HepG2 (cell line): ENCODE data around the gene TPD52L2. TPM values are rescaled to one million over a fixed set of nuclear protein-coding genes. Genes with fewer than 3 reads are reported as not detected.

ENCODE experiments used
- POLR2AphosphoS2 ChIP-seq: IDR thresholded peaks from 2 replicates; pipeline ENCODE4 v1.6.1; 2011; ENCODE audit warnings: low read depth, low read length, improper control_type of control experiment
- RARG ChIP-seq: sonication (generic); formaldehyde crosslinking; IDR thresholded peaks from 2 replicates; pipeline ENCODE4 v1.4.0; 2020; ENCODE audit warnings: low read depth, mild to moderate bottlenecking, missing genetic modification reagents
- SIX4 ChIP-seq: sonication (generic); formaldehyde crosslinking; IDR thresholded peaks from 2 replicates; pipeline ENCODE4 v1.4.0; 2020; ENCODE audit warnings: missing genetic modification reagents
- TRAFD1 ChIP-seq: sonication (generic); formaldehyde crosslinking; IDR thresholded peaks from 2 replicates; pipeline ENCODE4 v1.5.1; 2020; ENCODE audit warnings: missing genetic modification reagents, mild to moderate bottlenecking, borderline replicate concordance
- ZMYM2 ChIP-seq: sonication (generic); formaldehyde crosslinking; IDR thresholded peaks from 2 replicates; pipeline ENCODE4 v1.8.0; 2022; ENCODE audit warnings: mild to moderate bottlenecking, missing genetic modification reagents
- ZNF709 ChIP-seq: sonication (generic); formaldehyde crosslinking; IDR thresholded peaks from 2 replicates; pipeline ENCODE4 v1.5.0; 2020; ENCODE audit warnings: mild to moderate bottlenecking, missing genetic modification reagents
- ZNF775 ChIP-seq: sonication (generic); formaldehyde crosslinking; IDR thresholded peaks from 2 replicates; pipeline ENCODE4 v1.4.0; 2020; ENCODE audit warnings: missing genetic modification reagents, mild to moderate bottlenecking, moderate library complexity, borderline replicate concordance
- ZNF839 ChIP-seq: sonication (generic); formaldehyde crosslinking; IDR thresholded peaks from 2 replicates; pipeline ENCODE4 v1.4.0; 2020; ENCODE audit warnings: missing genetic modification reagents, mild to moderate bottlenecking, borderline replicate concordance
- polyA plus RNA-seq, 8 experiments: library from polyadenylated mRNA; depleted of rRNA in 3 of 8; stranded (reverse) in 7 of 8; unstranded in 1 of 8; fragments of >200 nt; fragmentation: Illumina TruSeq in 4 of 8; extraction: Trizol in 4 of 8; gene quantifications; 2 replicates each; pipeline versions ENCODE4 v1.2.1 to v1.2.3, GENCODE V29; 2011 to 2016; ENCODE audit warnings: low read depth in 4 of 8, missing spikeins in 1 of 8, mixed read lengths in 1 of 8; ENCODE audit not compliant: insufficient read depth in 1 of 8
- total RNA-seq, 5 experiments: library from RNA; depleted of rRNA; stranded (reverse); fragments of >200 nt; fragmentation: Illumina TruSeq; extraction: Trizol; gene quantifications; 2 replicates each; pipeline ENCODE4 v1.2.3, GENCODE V29; 2016; ENCODE audit warnings: low read depth in 1 of 5
- TF ChIP-seq, protein P1 (sequence below), 2 experiments: fragments of 450-650 bp in 1 of 2; sonication (generic) in 1 of 2; formaldehyde crosslinking in 1 of 2; IDR thresholded peaks; 2 replicates each; pipeline versions ENCODE4 v1.6.1 to v1.8.0; 2016 to 2022; ENCODE audit warnings: antibody characterized with exemption in 1 of 2, mild to moderate bottlenecking in 1 of 2, missing genetic modification reagents in 1 of 2
- TF ChIP-seq, protein P2 (sequence below): IDR thresholded peaks from 2 replicates; pipeline ENCODE4 v1.6.1; 2018; ENCODE audit warnings: missing genetic modification reagents
- TF ChIP-seq, protein P3 (sequence below): sonication (generic); formaldehyde crosslinking; IDR thresholded peaks from 2 replicates; pipeline ENCODE4 v1.4.0; 2020; ENCODE audit warnings: mild to moderate bottlenecking, missing genetic modification reagents

TPD52L2 gene
- total and polyA plus RNA-seq, 2 of the 13 experiments (the other 11 are each of a cell fraction or from before 2014, with no cell fraction given) = 156 to 184 TPM

GRCh38 chr20:63863021-63863797, 1.9 kb upstream of the TPD52L2 start (continued):
- TF ChIP-seq TRAFD1 (CRISPR knock-in tag) (no peak), POLR2AphosphoS2 (no peak), RARG (no peak), ZNF709 (CRISPR knock-in tag) (no peak), ZNF839 (CRISPR knock-in tag) (no peak), SIX4 (CRISPR knock-in tag) (no peak), ZNF775 (CRISPR knock-in tag) (no peak), ZMYM2 (CRISPR knock-in tag) (no peak)
- TF ChIP-seq, protein P1, sequence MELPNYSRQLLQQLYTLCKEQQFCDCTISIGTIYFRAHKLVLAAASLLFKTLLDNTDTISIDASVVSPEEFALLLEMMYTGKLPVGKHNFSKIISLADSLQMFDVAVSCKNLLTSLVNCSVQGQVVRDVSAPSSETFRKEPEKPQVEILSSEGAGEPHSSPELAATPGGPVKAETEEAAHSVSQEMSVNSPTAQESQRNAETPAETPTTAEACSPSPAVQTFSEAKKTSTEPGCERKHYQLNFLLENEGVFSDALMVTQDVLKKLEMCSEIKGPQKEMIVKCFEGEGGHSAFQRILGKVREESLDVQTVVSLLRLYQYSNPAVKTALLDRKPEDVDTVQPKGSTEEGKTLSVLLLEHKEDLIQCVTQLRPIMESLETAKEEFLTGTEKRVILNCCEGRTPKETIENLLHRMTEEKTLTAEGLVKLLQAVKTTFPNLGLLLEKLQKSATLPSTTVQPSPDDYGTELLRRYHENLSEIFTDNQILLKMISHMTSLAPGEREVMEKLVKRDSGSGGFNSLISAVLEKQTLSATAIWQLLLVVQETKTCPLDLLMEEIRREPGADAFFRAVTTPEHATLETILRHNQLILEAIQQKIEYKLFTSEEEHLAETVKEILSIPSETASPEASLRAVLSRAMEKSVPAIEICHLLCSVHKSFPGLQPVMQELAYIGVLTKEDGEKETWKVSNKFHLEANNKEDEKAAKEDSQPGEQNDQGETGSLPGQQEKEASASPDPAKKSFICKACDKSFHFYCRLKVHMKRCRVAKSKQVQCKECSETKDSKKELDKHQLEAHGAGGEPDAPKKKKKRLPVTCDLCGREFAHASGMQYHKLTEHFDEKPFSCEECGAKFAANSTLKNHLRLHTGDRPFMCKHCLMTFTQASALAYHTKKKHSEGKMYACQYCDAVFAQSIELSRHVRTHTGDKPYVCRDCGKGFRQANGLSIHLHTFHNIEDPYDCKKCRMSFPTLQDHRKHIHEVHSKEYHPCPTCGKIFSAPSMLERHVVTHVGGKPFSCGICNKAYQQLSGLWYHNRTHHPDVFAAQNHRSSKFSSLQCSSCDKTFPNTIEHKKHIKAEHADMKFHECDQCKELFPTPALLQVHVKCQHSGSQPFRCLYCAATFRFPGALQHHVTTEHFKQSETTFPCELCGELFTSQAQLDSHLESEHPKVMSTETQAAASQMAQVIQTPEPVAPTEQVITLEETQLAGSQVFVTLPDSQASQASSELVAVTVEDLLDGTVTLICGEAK (IDR thresholded peaks at IDR 0.05) = no peak
- TF ChIP-seq, protein P1 (CRISPR knock-in tag; IDR thresholded peaks at IDR 0.05) = no peak
- TF ChIP-seq, protein P2, sequence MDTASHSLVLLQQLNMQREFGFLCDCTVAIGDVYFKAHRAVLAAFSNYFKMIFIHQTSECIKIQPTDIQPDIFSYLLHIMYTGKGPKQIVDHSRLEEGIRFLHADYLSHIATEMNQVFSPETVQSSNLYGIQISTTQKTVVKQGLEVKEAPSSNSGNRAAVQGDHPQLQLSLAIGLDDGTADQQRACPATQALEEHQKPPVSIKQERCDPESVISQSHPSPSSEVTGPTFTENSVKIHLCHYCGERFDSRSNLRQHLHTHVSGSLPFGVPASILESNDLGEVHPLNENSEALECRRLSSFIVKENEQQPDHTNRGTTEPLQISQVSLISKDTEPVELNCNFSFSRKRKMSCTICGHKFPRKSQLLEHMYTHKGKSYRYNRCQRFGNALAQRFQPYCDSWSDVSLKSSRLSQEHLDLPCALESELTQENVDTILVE (CRISPR knock-in tag) = no peak
- TF ChIP-seq, protein P3, sequence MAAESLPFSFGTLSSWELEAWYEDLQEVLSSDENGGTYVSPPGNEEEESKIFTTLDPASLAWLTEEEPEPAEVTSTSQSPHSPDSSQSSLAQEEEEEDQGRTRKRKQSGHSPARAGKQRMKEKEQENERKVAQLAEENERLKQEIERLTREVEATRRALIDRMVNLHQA (CRISPR knock-in tag) = no peak
